Neural cell (in vitro differentiated cells): Measurements from ENCODE around the gene TMA7B. TPM values are rescaled to one million over a fixed set of nuclear protein-coding genes. Genes with fewer than 3 reads are reported as not detected.

Experiments used
- H2AFZ ChIP-seq: fragments of 200-600, 300-800 bp; sonication (generic), shearing (Covaris generic); 2 replicates; pipeline ENCODE4 v1.6.0; 2014; ENCODE audit warnings: low read depth, mild to moderate bottlenecking, antibody characterized with exemption, low read length, moderate library complexity
- H3F3A ChIP-seq: fragments of 200-600 bp; shearing (Covaris generic); 2 replicates; pipeline ENCODE4 v1.6.1; 2016; ENCODE audit warnings: mild to moderate bottlenecking, moderate library complexity, mixed read lengths, antibody characterized with exemption, low read length; ENCODE audit not compliant: insufficient read depth, poor library complexity, severe bottlenecking
- H3K27ac ChIP-seq: fragments of 200-600, 300-800 bp; sonication (generic), shearing (Covaris generic); 2 replicates; pipeline ENCODE4 v1.5.1; 2014; ENCODE audit warnings: mild to moderate bottlenecking, low read length, moderate library complexity
- H3K27me3 ChIP-seq: fragments of 300-800, 200-600 bp; sonication (generic), shearing (Covaris generic); 2 replicates; pipeline ENCODE4 v1.6.0; 2014; ENCODE audit warnings: mild to moderate bottlenecking, low read depth, low read length, moderate library complexity; ENCODE audit not compliant: insufficient read depth
- H3K36me3 ChIP-seq: fragments of 300-800, 200-600 bp; sonication (generic), shearing (Covaris generic); 2 replicates; pipeline ENCODE4 v1.5.1; 2014; ENCODE audit warnings: mild to moderate bottlenecking, antibody characterized with exemption, low read length, moderate library complexity; ENCODE audit not compliant: insufficient read depth
- H3K4me2 ChIP-seq: fragments of 300-800, 200-600 bp; sonication (generic), shearing (Covaris generic); 2 replicates; pipeline ENCODE4 v1.6.0; 2014; ENCODE audit warnings: mild to moderate bottlenecking, low read length
- H3K4me3 ChIP-seq: fragments of 300-800, 200-600 bp; sonication (generic), shearing (Covaris generic); 2 replicates; pipeline ENCODE4 v1.5.1; 2014; ENCODE audit warnings: mild to moderate bottlenecking, low read length, moderate library complexity
- H3K79me2 ChIP-seq: fragments of 200-600 bp; shearing (Covaris generic); replicated peaks from 2 replicates; pipeline ENCODE4 v1.6.0; 2014; ENCODE audit warnings: mild to moderate bottlenecking, low read length, moderate library complexity; ENCODE audit not compliant: insufficient read depth
- H3K9ac ChIP-seq: fragments of 300-800, 200-600 bp; sonication (generic), shearing (Covaris generic); 2 replicates; pipeline ENCODE4 v1.6.1; 2016; ENCODE audit warnings: mild to moderate bottlenecking, low read length, mixed read lengths
- H3K9me2 ChIP-seq: fragments of 200-600 bp; shearing (Covaris generic); 2 replicates; pipeline ENCODE4 v1.6.1; 2016; ENCODE audit warnings: mild to moderate bottlenecking, low read length, mixed read lengths; ENCODE audit not compliant: insufficient read depth
- H3K9me3 ChIP-seq: fragments of 200-600, 300-800 bp; sonication (generic), shearing (Covaris generic); 2 replicates; pipeline ENCODE4 v1.6.1; 2016; ENCODE audit warnings: mild to moderate bottlenecking, mixed run types, low read length, moderate library complexity, mixed read lengths
- H4K20me1 ChIP-seq: fragments of 200-600 bp; shearing (Covaris generic); 2 replicates; pipeline ENCODE4 v1.6.1; 2016; ENCODE audit warnings: mild to moderate bottlenecking, mixed run types; ENCODE audit not compliant: insufficient read depth
- CTCF ChIP-seq: fragments of 450-650 bp; IDR thresholded peaks from 2 replicates; pipeline ENCODE4 v1.5.1; 2014; ENCODE audit warnings: antibody characterized with exemption, mild to moderate bottlenecking, moderate library complexity; ENCODE audit not compliant: poor library complexity, severe bottlenecking
- EP300 ChIP-seq: fragments of 450-650 bp; conservative IDR thresholded peaks from 2 replicates; pipeline ENCODE4 v1.6.1; 2014; ENCODE audit warnings: antibody characterized with exemption, mild to moderate bottlenecking, moderate library complexity; ENCODE audit not compliant: poor library complexity, severe bottlenecking
- EZH2 ChIP-seq: fragments of 200-600, 300-800 bp; shearing (Covaris generic), sonication (generic); IDR thresholded peaks from 2 replicates; pipeline ENCODE4 v1.6.1; 2014; ENCODE audit warnings: antibody characterized with exemption, low read length, borderline replicate concordance, mild to moderate bottlenecking; ENCODE audit not compliant: insufficient read depth, poor library complexity, severe bottlenecking
- MXI1 ChIP-seq: fragments of 450-650 bp; conservative IDR thresholded peaks from 2 replicates; pipeline ENCODE4 v1.6.1; 2014; ENCODE audit warnings: antibody characterized with exemption, mild to moderate bottlenecking; ENCODE audit not compliant: poor library complexity, severe bottlenecking
- POLR2AphosphoS5 ChIP-seq: IDR thresholded peaks from 2 replicates; pipeline ENCODE4 v1.6.1; 2012
- RAD21 ChIP-seq: fragments of 450-650 bp; conservative IDR thresholded peaks from 2 replicates; pipeline ENCODE4 v1.6.1; 2014; ENCODE audit warnings: antibody characterized with exemption, mild to moderate bottlenecking, moderate library complexity
- REST ChIP-seq: IDR thresholded peaks from 2 replicates; pipeline ENCODE4 v1.6.1; 2012; ENCODE audit warnings: borderline replicate concordance
- SMC3 ChIP-seq: fragments of 450-650 bp; conservative IDR thresholded peaks from 2 replicates; pipeline ENCODE4 v1.6.1; 2014; ENCODE audit warnings: antibody characterized with exemption, mild to moderate bottlenecking, moderate library complexity; ENCODE audit not compliant: poor library complexity
- TAF1 ChIP-seq: IDR thresholded peaks from 2 replicates; pipeline ENCODE4 v1.6.1; 2012; ENCODE audit warnings: low read depth
- polyA plus RNA-seq: library from polyadenylated mRNA; depleted of rRNA; stranded (reverse); fragments of >200 nt; gene quantifications from 2 replicates; pipeline ENCODE4 v1.2.3, GENCODE V29; 2014

The TMA7B gene
- polyA plus RNA-seq, 1 donor from 2014 or later = not detected

- H4K20me1 ChIP-seq = no peaks in the 10 kb centered on the region
- no peaks in the 10 kb centered on the region for H3F3A ChIP-seq
- H3K27me3 ChIP-seq = no peaks in the 10 kb centered on the region
- no peak overlapping the region for H3K4me3 ChIP-seq
- H3K36me3 ChIP-seq = no peaks in the 10 kb centered on the region
- TF ChIP-seq POLR2AphosphoS5 (no peak), SMC3 (no peak), EP300 (no peak), REST (no peak), CTCF (no peak)
- H3K9me3 ChIP-seq = no peaks in the 10 kb centered on the region
- no peaks in the 10 kb centered on the region for H3K9me2 ChIP-seq
- no peak overlapping the region for H3K27ac ChIP-seq
- H3K9ac ChIP-seq = no peak overlapping the region
- H2AFZ ChIP-seq = no peak overlapping the region
- H3K79me2 ChIP-seq = no peaks in the 10 kb centered on the region
- H3K4me2 ChIP-seq = no peak overlapping the region
These were observed 7.1 kb downstream of the TMA7B start for GRCh38 chr22:39967103-39967829.

- Histone ChIP-seq H2AFZ (no peak overlapping the region), H4K20me1 (no peaks in the 10 kb centered on the region), H3K9ac (no peak overlapping the region), H3K36me3 (no peaks in the 10 kb centered on the region), H3K4me2 (no peak overlapping the region), H3K9me2 (no peaks in the 10 kb centered on the region), H3F3A (no peaks in the 10 kb centered on the region), H3K27me3 (no peaks in the 10 kb centered on the region), H3K79me2 (no peaks in the 10 kb centered on the region), H3K4me3 (no peak overlapping the region), H3K27ac (no peak overlapping the region), H3K9me3 (no peaks in the 10 kb centered on the region)
- TF ChIP-seq CTCF (no peak), RAD21 (no peak), EZH2 (no peak), REST (no peak), EP300 (no peak), SMC3 (no peak), POLR2AphosphoS5 (no peak), MXI1 (no peak), TAF1 (no peak)
These were observed 8.1 kb downstream of the TMA7B start for GRCh38 chr22:39967996-39968972.
